ENCODE measurements around the gene CHRNG. TPM values are rescaled to one million over a fixed set of nuclear protein-coding genes. Genes with fewer than 3 reads are reported as not detected.

The CHRNG gene
- total and polyA plus RNA-seq, 2 donors from 2014 or later, result not detected

GRCh38 chr2:232520489-232520888, 19.0 kb upstream of the CHRNG start:
- H3K4me3 ChIP-seq (ENCODE audit: low read length in 3 of 3), result no peak overlapping the region
- H3K9ac ChIP-seq (ENCODE audit: low read length in 3 of 3), result no peak overlapping the region
- peaks cover 5% of the 10 kb centered on the region for H3K27me3 ChIP-seq (ENCODE audit: control insufficient read depth, insufficient read depth, low read length)
- FAIRE-seq (no peak), DNase-seq (no peak)
- H3K4me1 ChIP-seq (ENCODE audit: control insufficient read depth in 2 of 3, insufficient read depth in 2 of 3, low read depth in 1 of 3, low read length in 3 of 3), result peaks cover 0 to 3% (median 0%) of the 10 kb centered on the region in 3 donors
- no peaks in the 10 kb centered on the region for H3K36me3 ChIP-seq (ENCODE audit: control insufficient read depth in 2 of 3, insufficient read depth in 3 of 3, low read length in 3 of 3)
- H3K9me3 ChIP-seq (ENCODE audit: control insufficient read depth in 2 of 3, insufficient read depth in 1 of 3, low read length in 3 of 3), result no peaks in the 10 kb centered on the region
- intact Hi-C loops (cut with DNase I), result no loop called here
- TF ChIP-seq, protein P1, sequence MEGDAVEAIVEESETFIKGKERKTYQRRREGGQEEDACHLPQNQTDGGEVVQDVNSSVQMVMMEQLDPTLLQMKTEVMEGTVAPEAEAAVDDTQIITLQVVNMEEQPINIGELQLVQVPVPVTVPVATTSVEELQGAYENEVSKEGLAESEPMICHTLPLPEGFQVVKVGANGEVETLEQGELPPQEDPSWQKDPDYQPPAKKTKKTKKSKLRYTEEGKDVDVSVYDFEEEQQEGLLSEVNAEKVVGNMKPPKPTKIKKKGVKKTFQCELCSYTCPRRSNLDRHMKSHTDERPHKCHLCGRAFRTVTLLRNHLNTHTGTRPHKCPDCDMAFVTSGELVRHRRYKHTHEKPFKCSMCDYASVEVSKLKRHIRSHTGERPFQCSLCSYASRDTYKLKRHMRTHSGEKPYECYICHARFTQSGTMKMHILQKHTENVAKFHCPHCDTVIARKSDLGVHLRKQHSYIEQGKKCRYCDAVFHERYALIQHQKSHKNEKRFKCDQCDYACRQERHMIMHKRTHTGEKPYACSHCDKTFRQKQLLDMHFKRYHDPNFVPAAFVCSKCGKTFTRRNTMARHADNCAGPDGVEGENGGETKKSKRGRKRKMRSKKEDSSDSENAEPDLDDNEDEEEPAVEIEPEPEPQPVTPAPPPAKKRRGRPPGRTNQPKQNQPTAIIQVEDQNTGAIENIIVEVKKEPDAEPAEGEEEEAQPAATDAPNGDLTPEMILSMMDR (IDR thresholded peaks at IDR 0.05; ENCODE audit: borderline replicate concordance, extremely low read depth, insufficient read depth), result no peak
- H3K27ac ChIP-seq (ENCODE audit: low read depth in 2 of 2, low read length in 2 of 2), result no peak overlapping the region

- H3K4me3 ChIP-seq (ENCODE audit: low read length in 3 of 3), result no peak overlapping the region
- H3K27me3 ChIP-seq (ENCODE audit: control insufficient read depth, insufficient read depth, low read length), result peaks cover 5% of the 10 kb centered on the region
- intact Hi-C loops (cut with DNase I), result no loop called here
- H3K9ac ChIP-seq (ENCODE audit: low read length in 3 of 3), result no peak overlapping the region
- peaks cover 0 to 3% (median 0%) of the 10 kb centered on the region in 3 donors for H3K4me1 ChIP-seq (ENCODE audit: control insufficient read depth in 2 of 3, insufficient read depth in 2 of 3, low read depth in 1 of 3, low read length in 3 of 3)
- FAIRE-seq (no peak), DNase-seq (no peak)
- no peak overlapping the region for H3K27ac ChIP-seq (ENCODE audit: low read depth in 2 of 2, low read length in 2 of 2)
- TF ChIP-seq, protein P1 (IDR thresholded peaks at IDR 0.05; ENCODE audit: borderline replicate concordance, extremely low read depth, insufficient read depth), result no peak
- no peaks in the 10 kb centered on the region for H3K36me3 ChIP-seq (ENCODE audit: control insufficient read depth in 2 of 3, insufficient read depth in 3 of 3, low read length in 3 of 3)
- no peaks in the 10 kb centered on the region for H3K9me3 ChIP-seq (ENCODE audit: control insufficient read depth in 2 of 3, insufficient read depth in 1 of 3, low read length in 3 of 3)
These were observed 18.4 kb upstream of the CHRNG start for GRCh38 chr2:232521098-232521497.

DNA sequence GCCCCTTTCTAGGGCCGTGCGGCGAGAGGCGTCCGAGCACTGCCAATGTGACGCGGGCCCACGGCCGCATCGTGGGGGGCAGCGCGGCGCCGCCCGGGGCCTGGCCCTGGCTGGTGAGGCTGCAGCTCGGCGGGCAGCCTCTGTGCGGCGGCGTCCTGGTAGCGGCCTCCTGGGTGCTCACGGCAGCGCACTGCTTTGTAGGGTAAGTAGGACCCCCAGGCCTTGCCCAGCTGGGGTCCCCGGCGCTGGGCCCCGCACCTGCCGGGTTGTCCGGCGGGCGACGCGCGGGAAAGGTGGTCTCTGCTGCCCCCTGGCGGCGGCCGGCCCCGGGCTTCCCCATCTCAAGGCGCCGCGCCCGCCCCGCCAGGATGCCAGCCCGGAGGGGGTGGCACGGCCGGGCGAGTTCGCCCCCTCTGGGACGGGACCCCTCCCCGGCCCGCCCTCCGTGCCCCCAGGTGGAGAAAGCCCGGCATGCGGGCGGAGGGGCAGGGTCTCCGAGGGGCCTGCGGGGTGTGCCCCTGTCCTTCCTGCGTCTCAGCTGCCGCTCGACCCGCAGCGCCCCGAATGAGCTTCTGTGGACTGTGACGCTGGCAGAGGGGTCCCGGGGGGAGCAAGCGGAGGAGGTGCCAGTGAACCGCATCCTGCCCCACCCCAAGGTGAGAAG, 17.4 kb upstream of the CHRNG start:
- TF ChIP-seq, protein P1 (IDR thresholded peaks at IDR 0.05; ENCODE audit: borderline replicate concordance, extremely low read depth, insufficient read depth), result peak; percentile 72
- no peaks in the 10 kb centered on the region for H3K9me3 ChIP-seq (ENCODE audit: control insufficient read depth in 2 of 3, insufficient read depth in 1 of 3, low read length in 3 of 3)
- FAIRE-seq, result no peak
- no peak overlapping the region for H3K9ac ChIP-seq (ENCODE audit: low read length in 3 of 3)
- no peak overlapping the region for H3K27ac ChIP-seq (ENCODE audit: low read depth in 2 of 2, low read length in 2 of 2)
- peak in 3 of 5 donors; percentile 54 to 78 (median 57) for DNase-seq
- intact Hi-C loops (cut with DNase I), result no loop called here
- peaks cover 5% of the 10 kb centered on the region for H3K27me3 ChIP-seq (ENCODE audit: control insufficient read depth, insufficient read depth, low read length)
- no peak overlapping the region for H3K4me3 ChIP-seq (ENCODE audit: low read length in 3 of 3)
- H3K4me1 ChIP-seq (ENCODE audit: control insufficient read depth in 2 of 3, insufficient read depth in 2 of 3, low read depth in 1 of 3, low read length in 3 of 3), result peaks cover 0 to 3% (median 0%) of the 10 kb centered on the region in 3 donors
- H3K36me3 ChIP-seq (ENCODE audit: control insufficient read depth in 2 of 3, insufficient read depth in 3 of 3, low read length in 3 of 3), result no peaks in the 10 kb centered on the region

Measured in kidney (tissue), 14 donors.